Measurements from ENCODE around the gene SIPA1L3. TPM values are rescaled to one million over a fixed set of nuclear protein-coding genes. Genes with fewer than 3 reads are reported as not detected.
A peak's percentile ranks its signal among the peaks of the same experiment; 100 is the strongest.

Gene SIPA1L3
- total and polyA plus RNA-seq, 2 of the 13 experiments (the other 11 are each of a cell fraction or from before 2014, with no cell fraction given) = 5.5 to 7.7 TPM

- TF ChIP-seq ZBED4 (CRISPR knock-in tag; IDR thresholded peaks at IDR 0.05; ENCODE audit: borderline replicate concordance) = no peak
- TF ChIP-seq POLR2AphosphoS2 (IDR thresholded peaks at IDR 0.05; ENCODE audit: low read depth, low read length) = no peak
- TF ChIP-seq GPN1 (CRISPR knock-in tag; IDR thresholded peaks at IDR 0.05; ENCODE audit: borderline replicate concordance) = no peak
- TF ChIP-seq ZNF33A (CRISPR knock-in tag; IDR thresholded peaks at IDR 0.05; ENCODE audit: borderline replicate concordance) = no peak
- TF ChIP-seq THAP11 (CRISPR knock-in tag; IDR thresholded peaks at IDR 0.05) = peak; percentile 62; the same call in 1 of the 2 replicates
- peak; percentile 64 for TF ChIP-seq NFYB (CRISPR knock-in tag; IDR thresholded peaks at IDR 0.05)
- no peak for TF ChIP-seq ZNF570 (CRISPR knock-in tag; IDR thresholded peaks at IDR 0.05; ENCODE audit: borderline replicate concordance)
- no peak for TF ChIP-seq ZNF34 (CRISPR knock-in tag; IDR thresholded peaks at IDR 0.05; ENCODE audit: borderline replicate concordance)
- TF ChIP-seq ZNF350 (CRISPR knock-in tag; IDR thresholded peaks at IDR 0.05; ENCODE audit: borderline replicate concordance, low read depth) = no peak
- TF ChIP-seq POLR2A (IDR thresholded peaks at IDR 0.05; ENCODE audit: insufficient read depth in 1 of 2, low read depth in 2 of 2, low read length in 2 of 2) = no peak
- no peak for TF ChIP-seq ARNT2 (CRISPR knock-in tag; IDR thresholded peaks at IDR 0.05; ENCODE audit: low read depth)
- no peak for TF ChIP-seq SIN3A (IDR thresholded peaks at IDR 0.05; ENCODE audit: borderline replicate concordance, low read depth, low read length)
- no peak for TF ChIP-seq ZNF564 (CRISPR knock-in tag; IDR thresholded peaks at IDR 0.05)
- TF ChIP-seq ZKSCAN1 (IDR thresholded peaks at IDR 0.05; ENCODE audit: low read length) = no peak
- TF ChIP-seq, protein P1, sequence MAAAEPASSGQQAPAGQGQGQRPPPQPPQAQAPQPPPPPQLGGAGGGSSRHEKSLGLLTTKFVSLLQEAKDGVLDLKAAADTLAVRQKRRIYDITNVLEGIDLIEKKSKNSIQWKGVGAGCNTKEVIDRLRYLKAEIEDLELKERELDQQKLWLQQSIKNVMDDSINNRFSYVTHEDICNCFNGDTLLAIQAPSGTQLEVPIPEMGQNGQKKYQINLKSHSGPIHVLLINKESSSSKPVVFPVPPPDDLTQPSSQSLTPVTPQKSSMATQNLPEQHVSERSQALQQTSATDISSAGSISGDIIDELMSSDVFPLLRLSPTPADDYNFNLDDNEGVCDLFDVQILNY (CRISPR knock-in tag; conservative IDR thresholded peaks at IDR 0.05) = no peak
These were observed 242.7 kb downstream of the SIPA1L3 start (continued) for GRCh38 chr19:38149661-38150061.
